ENCODE results near the gene TOP2B. TPM values are rescaled to one million over a fixed set of nuclear protein-coding genes. Genes with fewer than 3 reads are reported as not detected.
A peak's percentile ranks its signal among the peaks of the same experiment; 100 is the strongest.

The TOP2B gene
- total and polyA plus RNA-seq, 9 of the 15 experiments (the other 6 are each of a cell fraction or from before 2014, with no cell fraction given): 45.3 to 186 (median 134) TPM

DNA sequence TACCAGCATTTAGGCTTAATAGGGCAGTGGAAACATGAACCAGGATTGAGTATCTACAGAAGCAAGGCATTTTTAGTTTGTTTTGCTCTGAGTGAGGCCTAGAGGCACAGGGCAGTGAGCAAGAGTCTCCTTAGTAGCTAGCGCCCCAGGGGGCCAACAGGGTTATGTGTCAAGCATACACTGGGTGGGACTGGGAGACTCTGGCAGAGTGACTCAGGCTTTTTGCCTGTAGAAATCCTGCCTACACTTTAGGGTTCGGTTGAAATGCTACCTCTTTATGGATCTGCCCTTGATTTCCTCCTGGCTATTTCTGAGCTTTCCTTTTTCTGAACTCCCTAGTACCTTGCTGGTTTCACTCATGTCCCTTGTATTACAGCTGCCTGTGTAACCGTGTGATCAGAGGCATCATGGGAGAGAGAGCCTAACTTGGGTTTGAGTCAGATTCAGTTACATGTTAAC lies 72.2 kb downstream of the TOP2B start (continued):
- no peak for TF ChIP-seq MCM5 (IDR thresholded peaks at IDR 0.05; ENCODE audit: low read depth)
- no peak for TF ChIP-seq ZNF75A (CRISPR knock-in tag; IDR thresholded peaks at IDR 0.05)
- 0 out of 2 replicates have a peak, but pooled peaks have one; percentile 30 for TF ChIP-seq GATAD2A (IDR thresholded peaks at IDR 0.05)
- TF ChIP-seq SPI1 (IDR thresholded peaks at IDR 0.05; ENCODE audit: borderline replicate concordance, low read depth, low read length): no peak
- TF ChIP-seq CTBP1 (IDR thresholded peaks at IDR 0.05; ENCODE audit: borderline replicate concordance): no peak
- TF ChIP-seq SREBF2 (CRISPR knock-in tag; IDR thresholded peaks at IDR 0.05): no peak
- TF ChIP-seq SMARCA4 (IDR thresholded peaks at IDR 0.05): peak; percentile 66; the same call in 1 of the 2 replicates
- no peak for TF ChIP-seq SRSF3 (IDR thresholded peaks at IDR 0.05; ENCODE audit: insufficient read depth, low read length)
- peak in 1 of 2 experiments; percentile 41; a peak in 1 of 4 replicates for TF ChIP-seq MAZ (CRISPR knock-in tag; conservative IDR thresholded peaks at IDR 0.05 in 1 of 2, IDR thresholded peaks at IDR 0.05 in 1 of 2)
- TF ChIP-seq, protein P1, sequence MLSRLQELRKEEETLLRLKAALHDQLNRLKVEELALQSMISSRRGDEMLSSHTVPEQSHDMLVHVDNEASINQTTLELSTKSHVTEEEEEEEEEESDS (CRISPR knock-in tag; IDR thresholded peaks at IDR 0.05): no peak
- TF ChIP-seq, protein P2, sequence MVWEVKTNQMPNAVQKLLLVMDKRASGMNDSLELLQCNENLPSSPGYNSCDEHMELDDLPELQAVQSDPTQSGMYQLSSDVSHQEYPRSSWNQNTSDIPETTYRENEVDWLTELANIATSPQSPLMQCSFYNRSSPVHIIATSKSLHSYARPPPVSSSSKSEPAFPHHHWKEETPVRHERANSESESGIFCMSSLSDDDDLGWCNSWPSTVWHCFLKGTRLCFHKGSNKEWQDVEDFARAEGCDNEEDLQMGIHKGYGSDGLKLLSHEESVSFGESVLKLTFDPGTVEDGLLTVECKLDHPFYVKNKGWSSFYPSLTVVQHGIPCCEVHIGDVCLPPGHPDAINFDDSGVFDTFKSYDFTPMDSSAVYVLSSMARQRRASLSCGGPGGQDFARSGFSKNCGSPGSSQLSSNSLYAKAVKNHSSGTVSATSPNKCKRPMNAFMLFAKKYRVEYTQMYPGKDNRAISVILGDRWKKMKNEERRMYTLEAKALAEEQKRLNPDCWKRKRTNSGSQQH (CRISPR knock-in tag; IDR thresholded peaks at IDR 0.05): no peak
- TF ChIP-seq CREBBP (IDR thresholded peaks at IDR 0.05; ENCODE audit: low read depth, low read length): no peak
- TF ChIP-seq ZC3H8 (IDR thresholded peaks at IDR 0.05): no peak
- TF ChIP-seq, protein P3, sequence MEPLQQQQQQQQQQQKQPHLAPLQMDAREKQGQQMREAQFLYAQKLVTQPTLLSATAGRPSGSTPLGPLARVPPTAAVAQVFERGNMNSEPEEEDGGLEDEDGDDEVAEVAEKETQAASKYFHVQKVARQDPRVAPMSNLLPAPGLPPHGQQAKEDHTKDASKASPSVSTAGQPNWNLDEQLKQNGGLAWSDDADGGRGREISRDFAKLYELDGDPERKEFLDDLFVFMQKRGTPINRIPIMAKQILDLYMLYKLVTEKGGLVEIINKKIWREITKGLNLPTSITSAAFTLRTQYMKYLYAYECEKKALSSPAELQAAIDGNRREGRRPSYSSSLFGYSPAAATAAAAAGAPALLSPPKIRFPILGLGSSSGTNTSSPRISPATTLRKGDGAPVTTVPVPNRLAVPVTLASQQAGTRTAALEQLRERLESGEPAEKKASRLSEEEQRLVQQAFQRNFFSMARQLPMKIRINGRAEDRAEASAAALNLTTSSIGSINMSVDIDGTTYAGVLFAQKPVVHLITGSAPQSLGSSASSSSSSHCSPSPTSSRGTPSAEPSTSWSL (CRISPR knock-in tag; IDR thresholded peaks at IDR 0.05; ENCODE audit: borderline replicate concordance): no peak
- TF ChIP-seq, protein P4, sequence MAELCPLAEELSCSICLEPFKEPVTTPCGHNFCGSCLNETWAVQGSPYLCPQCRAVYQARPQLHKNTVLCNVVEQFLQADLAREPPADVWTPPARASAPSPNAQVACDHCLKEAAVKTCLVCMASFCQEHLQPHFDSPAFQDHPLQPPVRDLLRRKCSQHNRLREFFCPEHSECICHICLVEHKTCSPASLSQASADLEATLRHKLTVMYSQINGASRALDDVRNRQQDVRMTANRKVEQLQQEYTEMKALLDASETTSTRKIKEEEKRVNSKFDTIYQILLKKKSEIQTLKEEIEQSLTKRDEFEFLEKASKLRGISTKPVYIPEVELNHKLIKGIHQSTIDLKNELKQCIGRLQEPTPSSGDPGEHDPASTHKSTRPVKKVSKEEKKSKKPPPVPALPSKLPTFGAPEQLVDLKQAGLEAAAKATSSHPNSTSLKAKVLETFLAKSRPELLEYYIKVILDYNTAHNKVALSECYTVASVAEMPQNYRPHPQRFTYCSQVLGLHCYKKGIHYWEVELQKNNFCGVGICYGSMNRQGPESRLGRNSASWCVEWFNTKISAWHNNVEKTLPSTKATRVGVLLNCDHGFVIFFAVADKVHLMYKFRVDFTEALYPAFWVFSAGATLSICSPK (IDR thresholded peaks at IDR 0.05; ENCODE audit: borderline replicate concordance): no peak
- no peak for TF ChIP-seq HNRNPLL (IDR thresholded peaks at IDR 0.05; ENCODE audit: low read depth, low read length, poor library complexity, severe bottlenecking)
- peak; percentile 35 for TF ChIP-seq ARID1B (IDR thresholded peaks at IDR 0.05)
- TF ChIP-seq ZNF3 (CRISPR knock-in tag; IDR thresholded peaks at IDR 0.05): no peak
- no peak for TF ChIP-seq ZBED1 (IDR thresholded peaks at IDR 0.05)
- peak; percentile 25 for TF ChIP-seq ZFP36 (IDR thresholded peaks at IDR 0.05; ENCODE audit: low read depth, low read length, partially characterized antibody)
- no peak for TF ChIP-seq ZNF124 (CRISPR knock-in tag; IDR thresholded peaks at IDR 0.05)
- TF ChIP-seq ZKSCAN1 (IDR thresholded peaks at IDR 0.05; ENCODE audit: low read depth, low read length): peak; percentile 17; the same call in 1 of the 2 replicates
- TF ChIP-seq MAFK (IDR thresholded peaks at IDR 0.05; ENCODE audit: low read length): peak; percentile 76
- no peak for TF ChIP-seq ZNF140 (CRISPR knock-in tag; IDR thresholded peaks at IDR 0.05)
- TF ChIP-seq FOXK2 (conservative IDR thresholded peaks at IDR 0.05 in 1 of 2, IDR thresholded peaks at IDR 0.05 in 1 of 2; ENCODE audit: low read depth in 2 of 2): 0 out of 4 replicates have a peak, but pooled peaks of 1 of the 2 experiments have one; percentile 38
- TF ChIP-seq PHB2 (IDR thresholded peaks at IDR 0.05; ENCODE audit: low read depth): no peak
- peak; percentile 98 for TF ChIP-seq NFE2 (IDR thresholded peaks at IDR 0.05; ENCODE audit: low read depth)
- TF ChIP-seq XRCC4 (IDR thresholded peaks at IDR 0.05; ENCODE audit: extremely low read depth, insufficient read depth, insufficient read length): no peak
- no peak for TF ChIP-seq NR3C1 (CRISPR knock-in tag; IDR thresholded peaks at IDR 0.05)
